ENCODE measurements around the gene ACCSL. TPM values are rescaled to one million over a fixed set of nuclear protein-coding genes. Genes with fewer than 3 reads are reported as not detected.

The ACCSL gene
- total RNA-seq, 1 experiment from 2014 or later: 0.58 TPM

GRCh38 chr11:44010789-44011251 lies 37.0 kb upstream of the ACCSL start:
- Histone ChIP-seq H3K9me3 (replicated peaks) (no peaks in the 10 kb centered on the region), H3K4me1 (replicated peaks) (peaks cover 55% of the 10 kb centered on the region), H3K27ac (no peak overlapping the region), H3K36me3 (no peaks in the 10 kb centered on the region), H3K27me3 (replicated peaks) (no peaks in the 10 kb centered on the region), H3K4me3 (no peak overlapping the region)
- DNase-seq (ENCODE audit: low read depth in 1 of 2, low spot score in 2 of 2): peak in 1 of 2 experiments; percentile 32

- Histone ChIP-seq H3K27ac (no peak overlapping the region), H3K9me3 (replicated peaks) (no peaks in the 10 kb centered on the region), H3K27me3 (replicated peaks) (no peaks in the 10 kb centered on the region), H3K36me3 (no peaks in the 10 kb centered on the region), H3K4me3 (no peak overlapping the region), H3K4me1 (replicated peaks) (peaks cover 65% of the 10 kb centered on the region)
- DNase-seq (ENCODE audit: low read depth in 1 of 2, low spot score in 2 of 2): peak in 1 of 2 experiments; percentile 36
Measured at GRCh38 chr11:44011797-44012196, 36.0 kb upstream of the ACCSL start.

GRCh38 chr11:44014968-44015623 lies 32.7 kb upstream of the ACCSL start:
- no peaks in the 10 kb centered on the region for H3K27me3 ChIP-seq (replicated peaks)
- peak in 1 of 2 experiments; percentile 45 for DNase-seq (ENCODE audit: low read depth in 1 of 2, low spot score in 2 of 2)
- peaks cover 49% of the 10 kb centered on the region for H3K4me1 ChIP-seq (replicated peaks)
- H3K4me3 ChIP-seq: no peak overlapping the region
- H3K36me3 ChIP-seq: no peaks in the 10 kb centered on the region
- no peak overlapping the region; the same call in 1 of the 2 replicates for H3K27ac ChIP-seq
- no peaks in the 10 kb centered on the region for H3K9me3 ChIP-seq (replicated peaks)

GRCh38 chr11:44015624-44016007 lies 32.2 kb upstream of the ACCSL start:
- Histone ChIP-seq H3K27me3 (replicated peaks) (no peaks in the 10 kb centered on the region), H3K27ac (peak overlapping the region; percentile 6; the same call in 1 of the 2 replicates), H3K9me3 (replicated peaks) (no peaks in the 10 kb centered on the region), H3K4me1 (replicated peaks) (peaks cover 43% of the 10 kb centered on the region), H3K36me3 (no peaks in the 10 kb centered on the region), H3K4me3 (no peak overlapping the region)
- no peak for DNase-seq (ENCODE audit: low read depth in 1 of 2, low spot score in 2 of 2)

- Histone ChIP-seq H3K27ac (peak overlapping the region; percentile 6; the same call in 1 of the 2 replicates), H3K27me3 (replicated peaks) (no peaks in the 10 kb centered on the region), H3K4me3 (no peak overlapping the region), H3K9me3 (replicated peaks) (no peaks in the 10 kb centered on the region), H3K4me1 (replicated peaks) (peaks cover 38% of the 10 kb centered on the region), H3K36me3 (no peaks in the 10 kb centered on the region)
- DNase-seq (ENCODE audit: low read depth in 1 of 2, low spot score in 2 of 2): peak; percentile 78 to 95
Measured at GRCh38 chr11:44016131-44016530, 31.6 kb upstream of the ACCSL start.

GRCh38 chr11:44016546-44017442 lies 31.0 kb upstream of the ACCSL start:
- Histone ChIP-seq H3K4me1 (replicated peaks) (peaks cover 32% of the 10 kb centered on the region), H3K36me3 (no peaks in the 10 kb centered on the region), H3K27ac (no peak overlapping the region), H3K9me3 (replicated peaks) (no peaks in the 10 kb centered on the region), H3K4me3 (no peak overlapping the region), H3K27me3 (replicated peaks) (no peaks in the 10 kb centered on the region)
- peak in 1 of 2 experiments; percentile 39 for DNase-seq (ENCODE audit: low read depth in 1 of 2, low spot score in 2 of 2)

GRCh38 chr11:44017443-44018126 lies 30.2 kb upstream of the ACCSL start:
- no peaks in the 10 kb centered on the region for H3K36me3 ChIP-seq
- H3K4me3 ChIP-seq: no peak overlapping the region
- peaks cover 30% of the 10 kb centered on the region for H3K4me1 ChIP-seq (replicated peaks)
- H3K9me3 ChIP-seq (replicated peaks): no peaks in the 10 kb centered on the region
- no peaks in the 10 kb centered on the region for H3K27me3 ChIP-seq (replicated peaks)
- no peak for DNase-seq (ENCODE audit: low read depth in 1 of 2, low spot score in 2 of 2)
- H3K27ac ChIP-seq: no peak overlapping the region

GRCh38 chr11:44018127-44018521 lies 29.7 kb upstream of the ACCSL start:
- DNase-seq (ENCODE audit: low read depth in 1 of 2, low spot score in 2 of 2): peak in 1 of 2 experiments; percentile 42
- H3K36me3 ChIP-seq: no peaks in the 10 kb centered on the region

GRCh38 chr11:44018829-44019228 lies 29.0 kb upstream of the ACCSL start:
- peaks cover 30% of the 10 kb centered on the region for H3K4me1 ChIP-seq (replicated peaks)
- H3K27me3 ChIP-seq (replicated peaks): no peaks in the 10 kb centered on the region
- DNase-seq (ENCODE audit: low read depth in 1 of 2, low spot score in 2 of 2): no peak
- no peaks in the 10 kb centered on the region for H3K36me3 ChIP-seq
- no peak overlapping the region for H3K27ac ChIP-seq
- no peak overlapping the region for H3K4me3 ChIP-seq
- no peaks in the 10 kb centered on the region for H3K9me3 ChIP-seq (replicated peaks)

More at GRCh38 chr11:44018127-44018521, 29.7 kb upstream of the ACCSL start:
- Histone ChIP-seq H3K4me1 (replicated peaks) (peaks cover 30% of the 10 kb centered on the region), H3K27ac (no peak overlapping the region), H3K9me3 (replicated peaks) (no peaks in the 10 kb centered on the region), H3K4me3 (no peak overlapping the region), H3K27me3 (replicated peaks) (no peaks in the 10 kb centered on the region)

- Histone ChIP-seq H3K4me1 (replicated peaks) (peaks cover under 1% of the 10 kb centered on the region), H3K4me3 (no peak overlapping the region), H3K36me3 (no peaks in the 10 kb centered on the region), H3K27me3 (replicated peaks) (no peaks in the 10 kb centered on the region), H3K9me3 (replicated peaks) (no peaks in the 10 kb centered on the region), H3K27ac (no peak overlapping the region)
- DNase-seq (ENCODE audit: low read depth in 1 of 2, low spot score in 2 of 2): no peak
Measured at GRCh38 chr11:44024977-44025376, 22.8 kb upstream of the ACCSL start.

GRCh38 chr11:44025727-44026126 lies 22.1 kb upstream of the ACCSL start:
- H3K9me3 ChIP-seq (replicated peaks): no peaks in the 10 kb centered on the region
- no peaks in the 10 kb centered on the region for H3K36me3 ChIP-seq
- H3K27me3 ChIP-seq (replicated peaks): no peaks in the 10 kb centered on the region
- no peak overlapping the region for H3K27ac ChIP-seq
- peaks cover 8% of the 10 kb centered on the region for H3K4me1 ChIP-seq (replicated peaks)
- H3K4me3 ChIP-seq: no peak overlapping the region
- DNase-seq (ENCODE audit: low read depth in 1 of 2, low spot score in 2 of 2): no peak

GRCh38 chr11:44028401-44028800 lies 19.4 kb upstream of the ACCSL start:
- H3K4me1 ChIP-seq (replicated peaks): peaks cover 35% of the 10 kb centered on the region
- H3K27me3 ChIP-seq (replicated peaks): no peaks in the 10 kb centered on the region
- H3K9me3 ChIP-seq (replicated peaks): no peaks in the 10 kb centered on the region
- no peaks in the 10 kb centered on the region for H3K36me3 ChIP-seq
- no peak overlapping the region for H3K4me3 ChIP-seq
- no peak overlapping the region for H3K27ac ChIP-seq
- no peak for DNase-seq (ENCODE audit: low read depth in 1 of 2, low spot score in 2 of 2)

- H3K4me1 ChIP-seq (replicated peaks): peaks cover 37% of the 10 kb centered on the region
- no peaks in the 10 kb centered on the region for H3K27me3 ChIP-seq (replicated peaks)
- H3K36me3 ChIP-seq: no peaks in the 10 kb centered on the region
- H3K4me3 ChIP-seq: no peak overlapping the region
- DNase-seq (ENCODE audit: low read depth in 1 of 2, low spot score in 2 of 2): no peak
- no peaks in the 10 kb centered on the region for H3K9me3 ChIP-seq (replicated peaks)
- no peak overlapping the region for H3K27ac ChIP-seq
Measured at GRCh38 chr11:44028816-44029506, 18.8 kb upstream of the ACCSL start.

All from SJSA1 (cell line).